Measurements from ENCODE around the gene PRRG2.

GRCh38 chr19:49579947-49580263 is 1.2 kb upstream of the PRRG2 start:
- TF ChIP-seq CTCF (IDR thresholded peaks at IDR 0.05) (no peak), REST (IDR thresholded peaks at IDR 0.05; ENCODE audit: insufficient read depth in 1 of 2, low read depth in 2 of 2, low read length in 1 of 2) (no peak), POLR2AphosphoS5 (IDR thresholded peaks at IDR 0.05; ENCODE audit: low read depth, low read length) (no peak), TCF7L2 (IDR thresholded peaks at IDR 0.05; ENCODE audit: low read depth, low read length) (no peak), SIN3A (IDR thresholded peaks at IDR 0.05; ENCODE audit: borderline replicate concordance, insufficient read depth, low read depth, low read length) (no peak)
